HL-60 (cell line): ENCODE data around the gene CD48.

Source experiments
- CTCF ChIP-seq: IDR thresholded peaks from one replicate; pipeline ENCODE4 v1.5.1; 2011; ENCODE audit warnings: low read length, control low read depth, inconsistent platforms; ENCODE audit not compliant: insufficient read depth
- GABPA ChIP-seq: IDR thresholded peaks from 2 replicates; pipeline ENCODE4 v1.6.1; 2012; ENCODE audit warnings: low read depth
- POLR2AphosphoS5 ChIP-seq: IDR thresholded peaks from 2 replicates; pipeline ENCODE4 v1.6.1; 2012; ENCODE audit warnings: low read depth
- REST ChIP-seq: IDR thresholded peaks from 2 replicates; pipeline ENCODE4 v1.6.1; 2012; ENCODE audit warnings: low read depth; ENCODE audit not compliant: insufficient replicate concordance

- TF ChIP-seq CTCF: no peak
- TF ChIP-seq REST: no peak
- TF ChIP-seq POLR2AphosphoS5: no peak
- TF ChIP-seq GABPA: no peak
These were observed 58.5 kb downstream of the CD48 start for GRCh38 chr1:160652924-160653619.
